Liver (tissue), 9 donors: ENCODE measurements around the gene RAI14. TPM values are rescaled to one million over a fixed set of nuclear protein-coding genes. Genes with fewer than 3 reads are reported as not detected.

Experiments used
- DNase-seq: peaks from one replicate; pipeline ENCODE4 v3.0.0-alpha.2; 2017; ENCODE audit warnings: low spot score
- H3K27ac ChIP-seq, 2 donors: one replicate each; pipeline ENCODE4 v1.7.0; 2013; ENCODE audit warnings: inconsistent platforms in 2 of 2, low read length in 2 of 2, control low read depth in 1 of 2, low read depth in 1 of 2, mild to moderate bottlenecking in 1 of 2
- H3K27me3 ChIP-seq, 4 donors: one replicate each; pipeline versions ENCODE4 v1.6.1 to v1.7.0; 2013; ENCODE audit warnings: low read length in 3 of 4, inconsistent platforms in 1 of 4, mild to moderate bottlenecking in 1 of 4, moderate library complexity in 1 of 4; ENCODE audit not compliant: control insufficient read depth in 4 of 4, insufficient read depth in 4 of 4
- H3K36me3 ChIP-seq, 4 donors: one replicate each; pipeline versions ENCODE4 v1.6.1 to v1.7.0; 2013; ENCODE audit warnings: low read length in 3 of 4, mild to moderate bottlenecking in 3 of 4, low read depth in 1 of 4, moderate library complexity in 1 of 4; ENCODE audit not compliant: control insufficient read depth in 4 of 4, insufficient read depth in 3 of 4
- H3K4me1 ChIP-seq, 4 donors: one replicate each; pipeline versions ENCODE4 v1.6.1 to v1.7.0; 2013; ENCODE audit warnings: low read length in 3 of 4, mild to moderate bottlenecking in 3 of 4, moderate library complexity in 1 of 4; ENCODE audit not compliant: control insufficient read depth in 4 of 4, insufficient read depth in 4 of 4
- H3K4me3 ChIP-seq, 3 donors: one replicate each; pipeline versions ENCODE4 v1.6.1 to v1.7.0; 2013; ENCODE audit warnings: low read length in 3 of 3, control low read depth in 1 of 3, low read depth in 1 of 3, mild to moderate bottlenecking in 1 of 3
- H3K9ac ChIP-seq, 2 donors: one replicate each; pipeline ENCODE4 v1.7.0; 2013; ENCODE audit warnings: low read length in 2 of 2, mild to moderate bottlenecking in 2 of 2, moderate library complexity in 2 of 2, control low read depth in 1 of 2, low read depth in 1 of 2
- H3K9me3 ChIP-seq, 4 donors: one replicate each; pipeline versions ENCODE4 v1.6.1 to v1.7.0; 2013; ENCODE audit warnings: low read length in 3 of 4; ENCODE audit not compliant: control insufficient read depth in 4 of 4
- ATF3 ChIP-seq: IDR thresholded peaks from 2 replicates; pipeline ENCODE4 v1.6.1; 2016; ENCODE audit warnings: antibody characterized with exemption
- CTCF ChIP-seq: fragments of 150-350 bp; IDR thresholded peaks from 2 replicates; pipeline ENCODE4 v1.5.1; 2017; ENCODE audit warnings: improper control_type of control experiment, low read depth, low read length; ENCODE audit not compliant: missing input control
- EGR1 ChIP-seq, 2 donors: IDR thresholded peaks; 2 replicates each; pipeline ENCODE4 v1.6.1; 2016 to 2018; ENCODE audit warnings: antibody characterized with exemption in 2 of 2, low read depth in 2 of 2
- GABPA ChIP-seq, 2 donors: IDR thresholded peaks in 1 of 2; conservative IDR thresholded peaks in 1 of 2; 2 replicates each; pipeline ENCODE4 v1.6.1; 2016; ENCODE audit warnings: antibody characterized with exemption in 2 of 2, mild to moderate bottlenecking in 1 of 2, moderate library complexity in 1 of 2
- HNF4G ChIP-seq: IDR thresholded peaks from 2 replicates; pipeline ENCODE4 v1.6.1; 2016; ENCODE audit warnings: antibody characterized with exemption
- MAX ChIP-seq: IDR thresholded peaks from 2 replicates; pipeline ENCODE4 v1.6.1; 2016; ENCODE audit warnings: antibody characterized with exemption
- NR2F2 ChIP-seq: IDR thresholded peaks from 2 replicates; pipeline ENCODE4 v1.6.1; 2016; ENCODE audit warnings: antibody characterized with exemption
- RAD21 ChIP-seq, 2 donors: IDR thresholded peaks; 2 replicates each; pipeline ENCODE4 v1.6.1; 2016; ENCODE audit warnings: antibody characterized with exemption in 2 of 2, mild to moderate bottlenecking in 2 of 2
- REST ChIP-seq: IDR thresholded peaks from 2 replicates; pipeline ENCODE4 v1.6.1; 2016; ENCODE audit warnings: antibody characterized with exemption, mild to moderate bottlenecking
- RXRA ChIP-seq, 2 donors: IDR thresholded peaks; 2 replicates each; pipeline ENCODE4 v1.6.1; 2017 to 2018; ENCODE audit warnings: antibody characterized with exemption in 2 of 2, mild to moderate bottlenecking in 1 of 2
- TAF1 ChIP-seq: conservative IDR thresholded peaks from 2 replicates; pipeline ENCODE4 v1.6.1; 2016; ENCODE audit warnings: antibody characterized with exemption, mild to moderate bottlenecking
- YY1 ChIP-seq: IDR thresholded peaks from 2 replicates; pipeline ENCODE4 v1.6.1; 2016; ENCODE audit warnings: antibody characterized with exemption, mild to moderate bottlenecking
- ZBTB33 ChIP-seq: IDR thresholded peaks from 2 replicates; pipeline ENCODE4 v1.6.1; 2016; ENCODE audit warnings: antibody characterized with exemption
- WGBS: extraction: QIAGEN DNeasy Blood & Tissue Kit; methylation state at CpG from one replicate; pipeline ENCODE4 v1.1.7; 2013; 5-methylcytosine and 5-hydroxymethylcytosine counted together
- polyA plus RNA-seq, 2 donors: library from polyadenylated mRNA; stranded (reverse) in 1 of 2; unstranded in 1 of 2; fragments of 200-250 nt in 1 of 2; fragments of >200 nt in 1 of 2; fragmentation: Nextera tagmentation in 1 of 2; extraction: Ambion mirVana in 1 of 2; gene quantifications; one replicate each; pipeline versions ENCODE4 v1.2.1 to v1.2.3, GENCODE V29; 2013 to 2015
- total RNA-seq, 2 donors: library from RNA; depleted of rRNA; stranded (reverse); fragments of >200 nt; gene quantifications; one replicate each; pipeline ENCODE4 v1.2.3, GENCODE V29; 2014
- donor health status: healthy.
- donor health status: healthy.
- donor health status: healthy.
- donor health status: healthy.
- donor health status: healthy.

RAI14 gene
- total and polyA plus RNA-seq, 4 donors: 7.8 to 21.4 (median 11.4) TPM

GRCh38 chr5:34657988-34658387 is 1.9 kb downstream of the RAI14 start:
- Histone ChIP-seq H3K27me3 (no peaks in the 10 kb centered on the region), H3K9ac (no peak overlapping the region)

More at GRCh38 chr5:34657988-34658387, 1.9 kb downstream of the RAI14 start:
- no peaks in the 10 kb centered on the region for H3K9me3 ChIP-seq
- DNase-seq: no peak
- WGBS: 71% methylated on average over 4 of the region's 4 CpGs
- no peak overlapping the region for H3K27ac ChIP-seq
- TF ChIP-seq MAX (no peak), HNF4G (no peak), YY1 (no peak), REST (no peak), EGR1 (IDR thresholded peaks at IDR 0.05; ENCODE audit: low read depth in 2 of 2) (no peak), RXRA (IDR thresholded peaks at IDR 0.05) (no peak), CTCF (no peak), NR2F2 (no peak), RAD21 (IDR thresholded peaks at IDR 0.05) (no peak), ATF3 (no peak), GABPA (IDR thresholded peaks at IDR 0.05 in 1 of 2, conservative IDR thresholded peaks at IDR 0.05 in 1 of 2) (no peak), TAF1 (no peak), ZBTB33 (no peak)
- no peaks in the 10 kb centered on the region for H3K36me3 ChIP-seq
- no peak overlapping the region for H3K4me3 ChIP-seq
- peaks cover 5 to 16% (median 9%) of the 10 kb centered on the region in 4 donors for H3K4me1 ChIP-seq
